Measurements from ENCODE around the gene RACGAP1.

RACGAP1 gene

DNA sequence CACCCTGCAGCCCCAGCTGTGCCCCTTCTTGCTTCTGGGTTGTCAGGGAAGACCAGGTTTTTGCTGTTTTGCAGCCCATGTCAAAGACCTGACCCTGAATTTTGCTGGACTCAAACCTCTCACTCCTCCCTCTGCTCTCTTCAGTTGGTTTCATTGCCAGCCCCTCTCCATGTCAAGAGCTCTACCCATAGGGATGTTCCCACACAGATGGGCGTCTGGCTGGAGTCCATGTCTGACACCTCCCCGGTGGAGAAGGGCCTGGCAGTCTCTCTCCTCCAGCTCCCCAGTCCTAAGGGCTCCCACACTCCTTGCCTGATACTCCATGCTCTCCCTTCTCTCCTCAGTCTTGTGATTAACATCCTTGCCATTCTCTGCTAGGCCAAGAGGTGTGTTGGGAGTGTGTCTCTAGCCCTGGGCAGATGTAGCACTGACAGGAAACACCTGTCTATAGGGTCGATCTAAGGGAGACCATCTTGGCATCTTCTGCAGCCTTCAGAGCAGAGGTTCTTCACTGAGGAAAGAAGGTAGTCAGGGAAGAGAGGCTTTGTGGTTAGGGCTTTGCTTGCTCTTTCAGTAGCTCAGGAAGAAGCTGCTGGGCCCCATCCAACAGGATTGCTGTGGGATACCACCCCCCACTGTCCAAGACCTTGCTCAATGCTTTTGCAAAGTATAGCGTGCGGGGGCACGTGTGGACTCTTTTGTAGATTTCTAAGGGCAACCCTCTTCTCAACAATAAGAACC is 36.8 kb upstream of the RACGAP1 start:
- H3K27me3 ChIP-seq (ENCODE audit: control insufficient read depth, insufficient read depth, low read length): peaks cover 84% of the 10 kb centered on the region

DNA sequence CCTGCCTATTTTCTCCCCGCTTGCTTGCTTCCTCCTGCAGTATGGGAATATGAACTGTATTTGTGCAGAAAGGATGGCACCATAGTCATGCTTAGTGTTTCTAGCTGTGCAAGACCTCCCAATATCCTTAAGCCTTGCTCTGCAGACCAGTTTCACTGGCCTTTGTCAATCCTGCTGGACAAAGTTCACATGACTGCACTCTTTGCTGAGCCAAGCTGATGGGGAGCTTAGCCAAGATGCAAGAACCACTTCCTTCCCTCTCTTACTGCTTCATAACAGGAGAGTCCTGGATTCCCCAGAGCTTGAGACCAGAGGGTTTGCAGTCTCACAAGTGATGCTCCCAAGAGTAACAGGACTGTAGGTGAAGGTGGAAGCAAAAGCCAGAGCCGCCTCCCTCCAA is 35.9 kb upstream of the RACGAP1 start:
- Histone ChIP-seq H3K36me3 (ENCODE audit: control insufficient read depth, insufficient read depth, low read length) (no peaks in the 10 kb centered on the region), H3K9me3 (ENCODE audit: control insufficient read depth, insufficient read depth, low read depth, low read length) (no peaks in the 10 kb centered on the region), H3K27me3 (ENCODE audit: control insufficient read depth, insufficient read depth, low read length) (peaks cover 93% of the 10 kb centered on the region), H3K4me3 (ENCODE audit: low read depth, low read length) (no peak overlapping the region), H3K9ac (ENCODE audit: low read length) (no peak overlapping the region), H3K4me1 (ENCODE audit: control insufficient read depth, insufficient read depth, low read length) (peaks cover 11% of the 10 kb centered on the region), H3K27ac (ENCODE audit: low read depth, low read length) (no peak overlapping the region)

More for the DNA sequence above, 36.8 kb upstream of the RACGAP1 start:
- Histone ChIP-seq H3K4me1 (ENCODE audit: control insufficient read depth, insufficient read depth, low read length) (peaks cover 11% of the 10 kb centered on the region), H3K27ac (ENCODE audit: low read depth, low read length) (no peak overlapping the region), H3K4me3 (ENCODE audit: low read depth, low read length) (no peak overlapping the region), H3K36me3 (ENCODE audit: control insufficient read depth, insufficient read depth, low read length) (no peaks in the 10 kb centered on the region), H3K9me3 (ENCODE audit: control insufficient read depth, insufficient read depth, low read depth, low read length) (no peaks in the 10 kb centered on the region), H3K9ac (ENCODE audit: low read length) (no peak overlapping the region)

GRCh38 chr12:50060120-50060468 is 34.8 kb upstream of the RACGAP1 start:
- peaks cover 14% of the 10 kb centered on the region for H3K4me1 ChIP-seq (ENCODE audit: control insufficient read depth, insufficient read depth, low read length)
- H3K9ac ChIP-seq (ENCODE audit: low read length): no peak overlapping the region
- H3K27ac ChIP-seq (ENCODE audit: low read depth, low read length): no peak overlapping the region
- H3K36me3 ChIP-seq (ENCODE audit: control insufficient read depth, insufficient read depth, low read length): no peaks in the 10 kb centered on the region
- H3K9me3 ChIP-seq (ENCODE audit: control insufficient read depth, insufficient read depth, low read depth, low read length): no peaks in the 10 kb centered on the region
- H3K27me3 ChIP-seq (ENCODE audit: control insufficient read depth, insufficient read depth, low read length): peaks cover 98% of the 10 kb centered on the region
- H3K4me3 ChIP-seq (ENCODE audit: low read depth, low read length): no peak overlapping the region

DNA sequence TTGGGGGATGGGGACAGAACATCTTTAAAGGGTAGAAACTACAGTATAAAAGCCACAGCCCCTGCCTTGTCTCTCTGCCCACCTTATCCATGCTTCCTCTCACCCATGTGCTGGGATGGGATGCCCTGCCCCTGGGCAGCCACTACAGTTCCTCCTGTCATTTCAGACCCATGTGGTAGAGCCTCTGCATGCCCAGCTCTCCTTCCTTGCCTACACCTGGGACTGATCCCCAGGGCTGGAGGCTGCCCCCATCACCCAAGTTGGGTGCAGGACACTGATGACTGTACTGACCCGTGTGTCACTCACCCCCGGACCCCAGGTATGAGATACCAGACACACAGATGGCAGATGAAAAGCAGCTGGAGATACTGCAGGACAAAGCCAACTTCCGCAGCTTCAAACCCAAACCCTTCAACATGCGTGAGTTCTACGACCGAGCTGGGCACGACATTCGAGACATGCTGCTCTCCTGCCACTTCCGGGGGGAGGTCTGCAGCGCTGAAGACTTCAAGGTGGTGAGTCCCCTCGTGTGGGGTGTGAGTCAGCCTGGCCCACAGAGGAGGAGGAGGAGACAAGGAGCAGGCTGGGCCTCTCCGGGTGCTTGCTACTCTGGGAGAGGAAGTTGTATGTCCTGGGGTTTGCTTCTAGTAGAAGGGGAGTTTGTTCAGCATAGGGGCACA is 34.3 kb upstream of the RACGAP1 start:
- Histone ChIP-seq H3K4me3 (ENCODE audit: low read depth, low read length) (no peak overlapping the region), H3K9ac (ENCODE audit: low read length) (no peak overlapping the region), H3K27me3 (ENCODE audit: control insufficient read depth, insufficient read depth, low read length) (peaks cover 99% of the 10 kb centered on the region), H3K27ac (ENCODE audit: low read depth, low read length) (no peak overlapping the region), H3K9me3 (ENCODE audit: control insufficient read depth, insufficient read depth, low read depth, low read length) (no peaks in the 10 kb centered on the region), H3K36me3 (ENCODE audit: control insufficient read depth, insufficient read depth, low read length) (no peaks in the 10 kb centered on the region), H3K4me1 (ENCODE audit: control insufficient read depth, insufficient read depth, low read length) (peaks cover 14% of the 10 kb centered on the region)

- H3K4me1 ChIP-seq (ENCODE audit: control insufficient read depth, insufficient read depth, low read length): peaks cover 14% of the 10 kb centered on the region
- peaks cover 98% of the 10 kb centered on the region for H3K27me3 ChIP-seq (ENCODE audit: control insufficient read depth, insufficient read depth, low read length)
- no peak overlapping the region for H3K9ac ChIP-seq (ENCODE audit: low read length)
- H3K36me3 ChIP-seq (ENCODE audit: control insufficient read depth, insufficient read depth, low read length): no peaks in the 10 kb centered on the region
- no peaks in the 10 kb centered on the region for H3K9me3 ChIP-seq (ENCODE audit: control insufficient read depth, insufficient read depth, low read depth, low read length)
- no peak overlapping the region for H3K4me3 ChIP-seq (ENCODE audit: low read depth, low read length)
- H3K27ac ChIP-seq (ENCODE audit: low read depth, low read length): no peak overlapping the region
Observed at GRCh38 chr12:50058743-50059312, 33.5 kb upstream of the RACGAP1 start.

- H3K4me3 ChIP-seq (ENCODE audit: low read depth, low read length): peak overlapping the region; percentile 83
- no peaks in the 10 kb centered on the region for H3K36me3 ChIP-seq (ENCODE audit: control insufficient read depth, insufficient read depth, low read length)
- H3K27ac ChIP-seq (ENCODE audit: low read depth, low read length): no peak overlapping the region
- H3K9ac ChIP-seq (ENCODE audit: low read length): peak overlapping the region; percentile 33
- peaks cover 98% of the 10 kb centered on the region for H3K27me3 ChIP-seq (ENCODE audit: control insufficient read depth, insufficient read depth, low read length)
- peaks cover 14% of the 10 kb centered on the region for H3K4me1 ChIP-seq (ENCODE audit: control insufficient read depth, insufficient read depth, low read length)
- H3K9me3 ChIP-seq (ENCODE audit: control insufficient read depth, insufficient read depth, low read depth, low read length): no peaks in the 10 kb centered on the region
Observed at GRCh38 chr12:50057896-50058670, 32.8 kb upstream of the RACGAP1 start.

DNA sequence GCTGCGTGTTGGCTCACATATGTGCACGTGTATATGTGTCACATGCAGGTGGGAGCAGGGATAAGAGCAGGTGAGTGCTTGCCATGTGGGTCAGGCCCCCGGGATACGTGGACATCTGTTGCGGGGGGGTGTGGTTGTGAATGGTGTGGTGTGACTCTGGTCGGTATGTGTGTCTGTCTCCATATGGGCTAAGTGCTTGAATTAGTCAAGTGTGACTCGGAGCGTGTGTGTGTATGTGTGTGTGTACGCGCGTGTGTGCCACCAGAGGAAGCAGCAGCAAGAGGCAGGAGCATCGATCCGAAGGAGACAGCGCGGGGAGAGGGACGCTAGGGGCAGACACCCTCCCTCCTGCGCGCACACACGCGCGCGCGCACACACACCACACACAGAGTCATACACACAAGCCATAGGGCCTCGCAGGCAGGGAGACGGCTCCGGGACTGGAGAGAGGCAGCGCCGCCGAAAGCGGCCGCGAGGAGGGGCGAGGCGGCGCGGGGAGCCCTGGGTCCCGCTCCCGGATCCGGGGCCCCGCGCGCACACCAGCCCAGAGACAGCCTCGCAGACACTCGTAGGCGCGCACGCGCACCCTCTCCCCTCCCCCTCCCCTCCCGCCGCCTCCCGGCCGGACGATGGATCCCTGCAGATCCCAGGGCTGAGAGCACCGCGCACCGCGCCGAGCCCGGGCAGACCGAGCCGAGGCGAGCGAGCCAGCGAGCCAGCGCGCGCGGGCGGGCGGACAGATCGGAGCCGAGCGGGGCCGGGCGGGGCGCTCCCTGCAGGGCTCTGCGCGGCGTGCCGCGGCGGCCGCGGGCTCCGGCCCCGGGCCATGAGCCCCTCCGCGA is 31.9 kb upstream of the RACGAP1 start, which contains the start of gene ASIC1:
ASIC1 (plus strand) TSS at position 597 of the 842 bp plus-strand sequence. CDS start 1,171 bp downstream, outside the sequence.
- H3K4me3 ChIP-seq (ENCODE audit: low read depth, low read length): peak within 1 kb of the TSS; percentile 83
- H3K9ac ChIP-seq (ENCODE audit: low read length): peak within 1 kb of the TSS; percentile 33
- no peaks in the 10 kb centered on the region for H3K9me3 ChIP-seq (ENCODE audit: control insufficient read depth, insufficient read depth, low read depth, low read length)
- peaks cover 14% of the 10 kb centered on the region for H3K4me1 ChIP-seq (ENCODE audit: control insufficient read depth, insufficient read depth, low read length)
- H3K36me3 ChIP-seq (ENCODE audit: control insufficient read depth, insufficient read depth, low read length): no peaks in the 10 kb centered on the region
- no peak within 1 kb of the TSS for H3K27ac ChIP-seq (ENCODE audit: low read depth, low read length)
- peaks cover 98% of the 10 kb centered on the region for H3K27me3 ChIP-seq (ENCODE audit: control insufficient read depth, insufficient read depth, low read length)

DNA sequence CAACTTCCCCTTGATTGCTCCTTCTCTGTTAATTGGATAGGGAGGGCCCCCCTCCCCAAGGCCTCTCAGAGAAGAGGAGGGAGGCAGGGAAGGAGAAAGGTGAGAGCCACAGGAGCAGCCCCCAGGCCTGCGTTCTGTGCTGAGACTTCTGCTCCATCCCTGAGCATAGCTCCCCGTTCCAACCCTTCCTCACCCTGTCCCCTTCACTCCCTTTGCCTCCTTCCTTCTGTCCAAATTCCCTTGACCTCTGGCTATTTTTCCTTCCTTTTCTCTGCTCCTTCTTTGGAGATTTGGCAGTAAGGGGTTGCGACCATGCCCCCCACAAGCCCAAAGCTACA is 31.3 kb upstream of the RACGAP1 start:
- Histone ChIP-seq H3K4me3 (ENCODE audit: low read depth, low read length) (peak overlapping the region; percentile 83), H3K4me1 (ENCODE audit: control insufficient read depth, insufficient read depth, low read length) (peaks cover 16% of the 10 kb centered on the region), H3K36me3 (ENCODE audit: control insufficient read depth, insufficient read depth, low read length) (no peaks in the 10 kb centered on the region), H3K9ac (ENCODE audit: low read length) (peak overlapping the region; percentile 4), H3K27ac (ENCODE audit: low read depth, low read length) (no peak overlapping the region), H3K27me3 (ENCODE audit: control insufficient read depth, insufficient read depth, low read length) (peaks cover 98% of the 10 kb centered on the region), H3K9me3 (ENCODE audit: control insufficient read depth, insufficient read depth, low read depth, low read length) (no peaks in the 10 kb centered on the region)

DNA sequence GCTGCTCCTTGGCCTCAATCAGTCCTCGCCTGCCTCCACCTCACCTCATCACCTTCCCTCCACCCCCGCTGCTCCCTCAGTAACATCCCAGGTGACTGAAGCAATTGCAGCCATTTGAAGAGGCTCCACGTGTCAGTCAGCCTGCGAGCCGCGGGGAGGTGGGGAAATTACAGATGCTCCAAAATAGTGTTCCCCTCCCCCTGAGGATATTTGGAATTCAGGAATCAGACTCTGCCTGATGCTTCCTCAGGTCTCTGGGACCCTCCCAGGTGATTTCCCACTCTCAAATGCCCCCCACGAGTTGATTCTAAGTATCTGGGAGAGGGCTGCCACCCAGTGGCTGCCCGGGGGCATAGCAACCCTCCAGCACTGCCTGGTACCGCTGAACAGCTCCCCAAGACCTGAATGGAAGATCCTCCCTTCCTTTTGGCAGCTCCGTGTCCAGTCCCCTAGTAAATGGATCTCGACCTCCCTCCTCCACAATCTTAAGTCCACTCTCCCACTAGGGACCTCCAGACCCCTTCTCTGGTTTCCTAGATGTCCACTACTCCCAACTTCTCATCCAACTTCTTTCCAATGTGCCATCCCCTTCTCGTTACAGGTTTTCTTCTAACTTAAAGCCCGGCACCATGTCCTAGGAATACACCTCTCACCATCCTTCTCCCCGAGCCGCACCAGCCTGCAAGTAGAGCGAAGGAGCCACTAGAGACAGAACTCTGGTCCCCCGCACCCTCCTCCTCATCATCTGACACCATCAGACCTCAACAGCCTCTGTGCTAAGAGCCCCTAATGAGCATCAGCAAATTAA is 30.7 kb upstream of the RACGAP1 start:
- peaks cover 98% of the 10 kb centered on the region for H3K27me3 ChIP-seq (ENCODE audit: control insufficient read depth, insufficient read depth, low read length)
- H3K27ac ChIP-seq (ENCODE audit: low read depth, low read length): no peak overlapping the region
- H3K9me3 ChIP-seq (ENCODE audit: control insufficient read depth, insufficient read depth, low read depth, low read length): no peaks in the 10 kb centered on the region
- H3K36me3 ChIP-seq (ENCODE audit: control insufficient read depth, insufficient read depth, low read length): no peaks in the 10 kb centered on the region
- H3K9ac ChIP-seq (ENCODE audit: low read length): no peak overlapping the region
- H3K4me1 ChIP-seq (ENCODE audit: control insufficient read depth, insufficient read depth, low read length): peaks cover 22% of the 10 kb centered on the region
- peak overlapping the region; percentile 83 for H3K4me3 ChIP-seq (ENCODE audit: low read depth, low read length)

DNA sequence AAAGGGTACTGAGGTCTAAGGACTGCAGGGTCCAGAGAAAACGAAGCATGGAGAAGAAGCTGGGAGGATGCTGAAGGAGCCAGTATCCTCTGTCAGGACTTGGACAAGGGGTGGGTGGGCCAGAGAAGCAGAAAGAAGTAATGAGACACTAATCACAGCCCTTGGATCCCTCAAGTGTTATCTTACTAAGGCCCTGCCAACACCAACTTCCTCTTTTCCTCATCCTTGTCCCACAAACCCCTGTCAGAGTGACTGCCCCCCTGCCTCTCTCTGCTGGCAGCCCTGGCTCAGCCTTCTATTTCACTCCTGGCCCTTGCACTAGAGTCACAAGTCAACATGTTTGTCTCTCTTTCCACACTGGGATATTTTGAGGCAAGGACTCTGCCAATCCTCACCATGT is 28.3 kb upstream of the RACGAP1 start:
- Histone ChIP-seq H3K4me1 (ENCODE audit: control insufficient read depth, insufficient read depth, low read length) (peaks cover 30% of the 10 kb centered on the region), H3K27me3 (ENCODE audit: control insufficient read depth, insufficient read depth, low read length) (peaks cover 93% of the 10 kb centered on the region), H3K36me3 (ENCODE audit: control insufficient read depth, insufficient read depth, low read length) (no peaks in the 10 kb centered on the region)

More for the DNA sequence above, 28.3 kb upstream of the RACGAP1 start:
- Histone ChIP-seq H3K9ac (ENCODE audit: low read length) (no peak overlapping the region), H3K27ac (ENCODE audit: low read depth, low read length) (no peak overlapping the region), H3K9me3 (ENCODE audit: control insufficient read depth, insufficient read depth, low read depth, low read length) (no peaks in the 10 kb centered on the region), H3K4me3 (ENCODE audit: low read depth, low read length) (no peak overlapping the region)
